GM18511 (cell line): ENCODE results near the gene PRMT2.
"Not testable (repeated sequence)": the region's sequence is repeated elsewhere in the genome, so short reads cannot be mapped to it uniquely, and the experiment has no call there.

Source experiments
- ATAC-seq: cut with Tn5 transposase; IDR thresholded peaks from one replicate; pipeline ENCODE4 v1.9.1; 2021; ENCODE audit warnings: mild to moderate bottlenecking, moderate library complexity; ENCODE audit not compliant: unreplicated experiment

Gene PRMT2

DNA sequence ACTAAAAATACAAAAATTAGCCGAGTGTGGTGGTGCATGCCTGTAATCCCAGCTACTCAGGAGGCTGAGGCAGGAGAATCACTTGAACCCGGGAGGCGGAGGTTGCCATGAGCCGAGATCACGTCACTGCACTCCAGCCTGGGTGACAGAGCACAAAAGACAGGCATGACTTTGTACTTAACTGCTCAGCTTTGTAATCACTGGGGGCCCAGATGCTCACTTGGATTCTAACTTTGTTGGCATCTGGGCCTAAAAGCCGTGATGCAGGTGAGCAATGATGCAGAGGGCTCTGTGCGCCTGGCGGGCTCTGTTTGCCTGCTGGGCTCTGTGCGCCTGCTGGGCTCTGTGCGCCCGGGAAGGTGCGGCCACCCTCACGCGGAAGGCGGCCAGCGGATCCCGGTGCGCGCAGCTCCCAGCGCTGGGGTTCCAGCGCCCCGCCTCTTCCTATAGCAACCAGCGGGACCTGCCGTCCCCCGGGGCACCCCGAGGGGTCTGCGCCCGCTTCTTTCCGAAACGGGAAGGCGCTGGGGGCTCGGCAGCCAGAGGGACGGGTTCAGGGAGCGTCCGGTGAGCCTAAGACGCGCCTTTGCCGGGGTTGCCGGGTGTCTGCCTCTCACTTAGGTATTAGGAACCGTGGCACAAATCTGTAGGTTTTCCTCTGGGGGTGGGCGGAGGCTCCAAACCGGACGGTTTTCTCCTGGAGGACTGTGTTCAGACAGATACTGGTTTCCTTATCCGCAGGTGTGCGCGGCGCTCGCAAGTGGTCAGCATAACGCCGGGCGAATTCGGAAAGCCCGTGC, 31.7 kb downstream of the PRMT2 start:
- ATAC-seq = no peak

DNA sequence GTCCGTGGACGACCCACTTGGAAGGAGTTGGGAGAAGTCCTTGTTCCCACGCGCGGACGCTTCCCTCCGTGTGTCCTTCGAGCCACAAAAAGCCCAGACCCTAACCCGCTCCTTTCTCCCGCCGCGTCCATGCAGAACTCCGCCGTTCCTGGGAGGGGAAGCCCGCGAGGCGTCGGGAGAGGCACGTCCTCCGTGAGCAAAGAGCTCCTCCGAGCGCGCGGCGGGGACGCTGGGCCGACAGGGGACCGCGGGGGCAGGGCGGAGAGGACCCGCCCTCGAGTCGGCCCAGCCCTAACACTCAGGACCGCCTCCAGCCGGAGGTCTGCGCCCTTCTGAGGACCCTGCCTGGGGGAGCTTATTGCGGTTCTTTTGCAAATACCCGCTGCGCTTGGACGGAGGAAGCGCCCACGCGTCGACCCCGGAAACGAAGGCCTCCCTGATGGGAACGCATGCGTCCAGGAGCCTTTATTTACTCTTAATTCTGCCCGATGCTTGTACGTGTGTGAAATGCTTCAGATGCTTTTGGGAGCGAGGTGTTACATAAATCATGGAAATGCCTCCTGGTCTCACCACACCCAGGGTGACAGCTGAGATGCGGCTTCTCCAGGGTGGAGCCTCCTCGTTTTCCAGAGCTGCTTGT, 32.4 kb downstream of the PRMT2 start:
- ATAC-seq = no peak

DNA sequence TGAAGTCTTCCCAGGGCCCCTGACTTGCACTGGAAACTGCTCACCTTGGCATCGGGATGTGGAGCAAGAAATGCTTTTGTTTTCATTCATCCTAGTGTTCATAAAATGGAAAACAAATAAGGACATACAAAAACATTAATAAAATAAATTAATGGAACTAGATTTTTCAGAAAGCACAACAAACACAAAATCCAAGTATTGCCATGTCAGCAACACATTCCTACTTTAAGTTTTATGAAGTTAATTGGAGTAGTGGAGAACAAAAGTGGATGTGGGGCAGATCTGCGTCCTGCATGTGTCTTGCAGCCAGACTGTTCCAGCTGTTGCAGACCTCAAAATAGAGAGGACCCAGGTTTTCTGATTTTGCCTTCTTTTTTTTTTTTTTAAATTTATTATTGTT, 32.9 kb downstream of the PRMT2 start:
- no peak for ATAC-seq

DNA sequence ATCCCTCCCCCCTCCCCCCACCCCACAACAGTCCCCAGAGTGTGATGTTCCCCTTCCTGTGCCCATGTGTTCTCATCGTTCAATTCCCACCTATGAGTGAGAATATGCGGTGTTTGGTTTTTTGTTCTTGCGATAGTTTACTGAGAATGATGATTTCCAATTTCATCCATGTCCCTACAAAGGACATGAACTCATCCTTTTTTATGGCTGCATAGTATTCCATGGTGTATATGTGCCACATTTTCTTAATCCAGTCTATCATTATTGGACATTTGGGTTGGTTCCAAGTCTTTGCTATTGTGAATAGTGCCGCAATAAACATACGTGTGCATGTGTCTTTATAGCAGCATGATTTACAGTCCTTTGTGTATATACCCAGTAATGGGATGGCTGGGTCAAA, 33.4 kb downstream of the PRMT2 start:
- not testable (repeated sequence) for ATAC-seq

DNA sequence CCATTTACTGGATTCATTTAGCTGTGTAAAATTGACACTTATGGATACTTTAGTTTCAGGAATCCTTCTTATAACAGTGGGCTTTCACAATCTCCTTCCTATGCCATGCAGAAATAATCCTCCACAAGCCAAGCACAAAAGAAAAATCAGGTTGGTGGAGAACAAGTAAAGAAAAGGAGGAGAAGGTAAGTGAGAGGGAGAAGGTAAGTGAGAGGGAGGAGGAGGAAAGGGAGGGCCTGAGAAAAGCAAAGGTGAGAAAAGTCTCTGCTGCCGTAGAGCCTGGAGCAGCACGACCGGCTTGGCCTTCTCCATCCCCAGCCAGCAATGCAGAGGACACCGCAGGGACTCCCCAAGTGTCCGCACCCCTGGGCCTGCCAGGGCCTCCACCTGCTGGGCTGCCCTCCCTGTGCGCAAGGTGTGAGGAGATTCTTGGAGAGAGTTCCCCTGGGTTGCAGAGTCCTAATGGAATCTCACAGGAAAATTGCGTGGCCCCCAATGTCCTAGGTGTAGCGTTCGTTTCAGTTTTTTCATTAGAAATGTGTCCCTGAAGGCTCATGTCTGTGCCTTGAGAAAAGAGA, 39.0 kb downstream of the PRMT2 start:
- no peak for ATAC-seq

DNA sequence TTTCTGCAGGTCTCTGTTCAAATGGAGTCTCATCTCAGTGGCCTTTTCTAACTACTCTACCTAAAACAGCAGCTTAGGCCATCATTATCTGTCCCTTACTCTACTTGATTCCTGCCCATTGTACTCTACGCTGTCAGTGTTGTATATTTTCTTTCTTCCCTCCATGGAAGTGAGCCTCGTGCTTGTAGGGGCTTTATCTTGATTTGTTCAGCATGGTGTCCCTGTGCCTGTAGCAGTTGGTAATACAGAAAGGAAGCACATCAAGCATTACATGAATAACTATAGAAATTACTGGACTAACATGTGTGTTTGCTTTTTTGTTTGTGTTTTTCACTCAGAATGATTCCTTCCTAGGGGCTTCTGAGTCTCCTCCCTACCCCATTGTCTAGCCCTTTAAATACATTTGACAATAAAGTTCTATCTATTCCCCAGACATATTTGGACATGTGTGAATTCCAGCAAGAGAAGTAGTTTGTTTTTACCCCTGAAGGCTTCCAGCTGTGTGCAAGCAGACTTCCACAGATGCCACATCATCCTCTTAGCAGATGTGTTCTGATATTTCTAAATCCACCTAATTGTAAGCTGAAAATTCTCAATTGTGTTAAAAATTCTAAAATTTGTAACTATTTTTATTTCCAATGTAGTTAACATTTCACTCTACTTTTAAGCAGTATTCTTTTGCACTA, 40.3 kb downstream of the PRMT2 start:
- ATAC-seq = no peak

DNA sequence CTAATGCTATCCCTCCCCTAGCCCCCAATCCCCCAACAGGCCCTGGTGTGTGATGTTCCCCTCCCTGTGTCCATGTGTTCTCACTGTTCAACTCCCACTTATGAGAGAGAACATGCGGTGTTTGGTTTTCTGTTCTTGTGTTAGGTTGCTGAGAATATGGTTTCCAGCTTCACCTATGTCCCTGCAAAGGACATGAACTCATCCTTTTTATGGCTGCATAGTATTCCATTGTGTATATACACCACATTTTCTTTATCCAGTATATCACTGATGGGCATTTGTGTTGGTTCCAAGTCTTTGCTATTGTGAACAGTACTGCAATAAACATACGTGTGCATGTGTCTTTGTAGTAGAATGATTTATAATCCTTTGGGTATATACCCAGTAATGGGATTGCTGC, 41.1 kb downstream of the PRMT2 start:
- not testable (repeated sequence) for ATAC-seq

DNA sequence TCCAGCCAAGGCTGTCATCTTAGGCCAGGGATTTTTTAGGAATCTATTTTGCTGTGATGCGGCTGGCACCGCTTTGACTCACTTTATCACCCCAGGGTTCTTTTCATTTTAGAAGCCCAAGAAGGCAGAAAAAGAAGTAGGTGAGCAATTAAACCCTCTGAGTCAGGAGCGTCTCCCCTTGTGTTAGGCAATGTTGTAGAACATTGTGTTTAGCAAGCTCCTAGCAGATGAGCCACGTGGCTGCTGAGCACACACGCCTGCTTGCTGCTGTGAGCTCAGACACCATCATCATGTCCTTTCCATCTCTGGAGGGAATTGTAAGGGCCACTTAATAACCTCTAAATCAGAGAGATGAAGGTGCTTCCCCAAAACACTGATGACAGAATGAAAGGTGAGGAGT, 46.1 kb downstream of the PRMT2 start:
- not testable (repeated sequence) for ATAC-seq

DNA sequence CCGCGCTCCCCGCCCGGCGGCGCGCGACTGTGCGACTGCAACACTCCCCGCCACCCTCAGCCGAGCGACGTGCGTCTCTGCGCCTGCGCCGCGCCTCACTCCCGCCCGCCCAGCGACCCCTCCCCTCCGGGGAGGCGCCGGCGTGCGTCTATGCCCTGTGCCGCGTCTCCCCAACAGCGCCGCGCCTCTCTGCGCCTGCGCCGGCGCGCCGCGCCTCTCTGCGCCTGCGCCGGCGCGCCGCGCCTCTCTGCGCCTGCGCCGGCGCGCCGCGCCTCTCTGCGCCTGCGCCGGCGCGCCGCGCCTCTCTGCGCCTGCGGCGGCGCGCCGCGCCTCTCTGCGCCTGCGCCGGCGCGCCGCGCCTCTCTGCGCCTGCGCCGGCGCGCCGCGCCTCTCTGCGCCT, 63.2 kb downstream of the PRMT2 start:
- ATAC-seq = not testable (repeated sequence)

DNA sequence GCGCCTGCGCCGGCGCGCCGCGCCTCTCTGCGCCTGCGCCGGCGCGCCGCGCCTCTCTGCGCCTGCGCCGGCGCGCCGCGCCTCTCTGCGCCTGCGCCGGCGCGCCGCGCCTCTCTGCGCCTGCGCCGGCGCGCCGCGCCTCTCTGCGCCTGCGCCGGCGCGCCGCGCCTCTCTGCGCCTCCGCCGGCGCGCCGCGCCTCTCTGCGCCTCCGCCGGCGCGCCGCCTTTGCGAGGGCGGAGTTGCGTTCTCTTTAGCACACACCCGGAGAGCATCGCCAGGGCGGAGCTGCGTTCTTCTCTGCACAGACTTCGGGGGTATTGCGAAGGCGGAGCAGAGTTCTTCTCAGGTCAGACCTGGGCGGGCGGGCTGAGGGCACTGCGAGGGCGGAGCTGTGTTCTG, 63.6 kb downstream of the PRMT2 start:
- not testable (repeated sequence) for ATAC-seq
